T-helper 1 cell treated with Interleukin-12 subunit alpha and Interleukin-12 subunit beta and Interleukin-4 antibody, amounts not matched to agents 30 ng/mL and 1 ng/mL, for 36 hours (primary cell): Measurements from ENCODE around the gene TIPRL. TPM values are rescaled to one million over a fixed set of nuclear protein-coding genes. Genes with fewer than 3 reads are reported as not detected.
"Not testable (repeated sequence)": the region's sequence is repeated elsewhere in the genome, so short reads cannot be mapped to it uniquely, and the experiment has no call there.

Experiments used
- intact Hi-C: fragments of 100-400 bp; cut with micrococcal nuclease; formaldehyde crosslinking; loops from one replicate; pipeline ENCODE4 v1.15.1; 2024
- total RNA-seq: library from RNA; stranded (reverse); gene quantifications from 2 replicates; pipeline ENCODE4 v1.2.3, GENCODE V29; 2022

The TIPRL gene
- total RNA-seq, 1 donor from 2014 or later: 46.1 TPM

DNA sequence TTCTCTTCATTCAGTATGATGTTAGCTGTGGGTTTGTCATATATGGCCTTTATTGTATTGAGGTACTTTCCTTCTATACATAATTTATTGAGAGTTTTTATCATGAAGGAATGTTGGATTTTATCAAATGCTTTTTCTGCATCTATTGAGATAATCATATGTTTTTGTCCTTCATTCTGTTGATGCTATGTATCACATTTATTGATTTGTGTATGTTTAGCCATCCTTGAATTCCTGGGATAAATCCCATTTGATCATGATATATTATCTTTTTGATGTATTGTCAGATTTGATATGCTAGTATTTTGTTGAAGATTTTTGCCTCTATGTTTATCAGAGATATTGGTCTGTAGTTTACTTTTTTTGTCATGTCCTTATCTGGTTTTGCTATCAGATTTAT, 21.1 kb upstream of the TIPRL start:
- intact Hi-C loops: no loop called here

- intact Hi-C loops: no loop called here
Measured at GRCh38 chr1:168159251-168159650, 19.5 kb upstream of the TIPRL start.

- intact Hi-C loops: no loop called here
Measured at GRCh38 chr1:168159979-168160378, 18.8 kb upstream of the TIPRL start.

GRCh38 chr1:168161459-168161858, 17.3 kb upstream of the TIPRL start:
- intact Hi-C loops: no loop called here

- intact Hi-C loops: no loop called here
Measured at GRCh38 chr1:168163670-168164069, 15.1 kb upstream of the TIPRL start.

DNA sequence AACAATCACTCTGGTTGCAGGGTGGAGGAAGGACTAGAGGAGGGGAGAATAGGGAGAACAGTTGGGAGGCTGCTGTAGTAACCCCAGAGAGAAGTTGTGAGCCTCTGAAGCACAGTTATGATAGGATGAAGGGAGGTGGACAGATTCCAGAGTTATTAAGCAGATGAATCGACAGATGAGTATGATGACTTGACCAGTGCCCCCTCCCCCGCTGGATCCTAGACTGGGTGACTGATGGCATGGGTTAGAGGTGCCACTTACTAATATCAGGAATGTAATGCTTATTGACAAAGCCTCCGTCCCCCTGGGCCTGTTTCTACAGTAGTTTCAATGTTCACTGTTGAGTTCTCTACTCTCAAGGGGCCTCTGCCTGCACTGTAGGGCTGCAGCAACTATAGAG, 14.0 kb upstream of the TIPRL start:
- intact Hi-C loops: no loop called here

DNA sequence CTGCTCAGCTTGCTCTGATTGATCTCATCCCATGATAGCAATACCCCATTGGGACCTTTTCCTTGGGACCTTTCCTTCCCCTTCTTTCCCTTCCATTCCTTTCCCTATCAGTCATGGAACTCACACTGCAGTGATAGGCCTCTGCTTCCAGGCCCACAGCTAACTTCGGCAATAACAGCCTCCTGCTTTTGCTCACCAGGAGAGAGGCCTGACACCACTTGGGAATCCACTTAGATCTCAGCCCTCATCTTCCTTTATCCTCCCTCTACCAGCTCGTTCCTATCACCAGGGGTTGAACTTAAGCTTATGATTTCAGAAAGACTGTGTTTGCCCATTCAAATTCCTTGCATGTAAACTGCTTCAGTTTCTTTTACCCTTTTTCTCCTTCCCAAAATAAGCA, 11.0 kb upstream of the TIPRL start:
- intact Hi-C loops: no loop called here

- intact Hi-C loops: no loop called here
Measured at GRCh38 chr1:168170564-168171508, 7.9 kb upstream of the TIPRL start.

GRCh38 chr1:168172250-168172915, 6.4 kb upstream of the TIPRL start:
- intact Hi-C loops: no loop called here

- intact Hi-C loops: loop anchor here (1.0 to 5.0 kb wide), 19 partner anchors 33 to 1894 kb away; partner anchors contain the start of genes ATP1B1, DCAF6, KIFAP3 and METTL18
Measured at GRCh38 chr1:168178227-168178637, 530 bp upstream of the TIPRL start.

DNA sequence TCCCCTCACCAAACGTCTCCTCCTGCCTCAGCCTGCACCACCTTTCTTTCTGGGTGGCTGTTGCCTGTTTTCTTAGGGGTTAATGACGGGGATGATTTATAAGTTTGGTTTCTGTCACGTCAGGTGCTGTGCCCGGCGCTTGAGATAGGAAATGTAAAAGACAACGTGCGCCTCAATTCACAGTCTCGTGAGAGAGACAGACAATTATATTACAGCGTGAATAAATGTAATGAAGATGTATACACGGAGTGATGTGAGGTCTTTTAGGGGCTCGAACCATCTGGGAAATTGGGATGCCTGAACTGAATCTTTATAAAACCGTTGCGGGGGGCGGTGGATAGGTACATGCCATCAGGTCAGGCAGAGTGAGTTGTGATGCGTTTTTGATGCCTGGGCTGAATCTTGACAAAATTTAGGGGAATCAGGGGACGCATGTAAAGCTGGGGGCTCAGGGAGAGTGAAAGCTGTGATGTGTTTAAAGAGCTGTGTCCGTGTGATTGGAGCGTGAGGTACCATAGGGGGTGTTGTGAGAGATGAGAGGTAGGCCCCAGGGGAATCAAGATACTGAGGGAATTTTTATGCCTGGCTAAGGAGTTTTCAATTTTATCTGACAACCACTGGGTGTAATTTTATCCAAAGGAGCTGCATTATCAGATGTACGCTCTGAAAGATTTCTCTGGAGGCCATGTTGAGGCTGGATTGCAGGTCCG, 831 bp downstream of the TIPRL start:
- intact Hi-C loops: loop anchor here (1.0 to 5.0 kb wide), 9 partner anchors 35 to 1893 kb away; partner anchors contain the start of genes KIFAP3 and POGK

- intact Hi-C loops: no loop called here
Measured at GRCh38 chr1:168180148-168180524, 1.4 kb downstream of the TIPRL start.

DNA sequence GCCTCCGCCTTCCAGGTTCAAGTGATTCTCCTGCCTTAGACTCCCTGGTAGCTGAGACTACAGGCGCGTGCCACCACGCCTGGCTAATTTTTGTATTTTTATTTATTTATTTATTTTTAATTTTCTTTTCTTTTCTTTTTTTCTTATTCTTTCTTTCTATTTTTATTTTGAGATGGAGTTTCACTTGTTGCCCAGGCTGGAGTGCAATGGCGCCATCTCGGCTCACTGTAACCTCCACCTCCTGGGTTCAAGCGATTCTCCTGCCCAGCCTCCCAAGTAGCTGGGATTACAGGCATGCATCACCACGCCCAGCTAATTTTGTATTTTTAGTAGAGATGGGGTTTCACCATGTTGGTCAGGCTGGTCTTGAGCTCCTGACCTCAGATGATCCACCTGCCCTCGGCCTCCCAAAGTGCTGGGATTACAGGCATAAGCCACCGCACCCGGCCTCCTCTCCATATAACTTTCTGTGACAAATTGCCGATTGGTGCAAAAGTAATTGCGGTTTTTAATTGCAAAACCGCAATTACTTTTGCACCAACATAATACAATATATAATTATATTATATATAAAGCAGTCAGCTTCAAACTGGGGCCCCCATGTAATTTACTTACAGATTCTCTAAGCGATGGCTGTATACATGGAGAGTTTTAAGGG, 2.4 kb downstream of the TIPRL start:
- intact Hi-C loops: not testable (repeated sequence)

DNA sequence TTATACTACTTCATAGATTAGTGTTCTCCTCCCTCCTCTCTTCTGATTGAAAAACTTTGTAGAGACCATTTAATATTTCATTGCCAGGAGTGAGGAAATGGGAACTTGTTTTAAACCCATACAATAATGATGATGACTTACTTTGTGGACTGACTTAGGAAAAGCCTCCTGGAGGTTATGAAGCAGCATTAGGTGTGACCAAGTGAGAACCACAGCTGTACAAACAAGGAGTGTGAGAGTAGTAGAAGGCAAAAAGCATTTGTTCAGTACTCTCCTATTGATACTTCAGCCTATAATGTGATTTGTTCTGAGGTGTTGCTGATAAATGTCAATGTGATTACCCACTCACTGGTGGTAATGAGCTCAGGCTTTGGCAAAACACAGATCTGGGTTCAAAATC, 8.4 kb downstream of the TIPRL start:
- intact Hi-C loops: no loop called here

- intact Hi-C loops: no loop called here
Measured at GRCh38 chr1:168190403-168190802, 11.6 kb downstream of the TIPRL start.

GRCh38 chr1:168195199-168196135, 16.7 kb downstream of the TIPRL start:
- intact Hi-C loops: no loop called here

DNA sequence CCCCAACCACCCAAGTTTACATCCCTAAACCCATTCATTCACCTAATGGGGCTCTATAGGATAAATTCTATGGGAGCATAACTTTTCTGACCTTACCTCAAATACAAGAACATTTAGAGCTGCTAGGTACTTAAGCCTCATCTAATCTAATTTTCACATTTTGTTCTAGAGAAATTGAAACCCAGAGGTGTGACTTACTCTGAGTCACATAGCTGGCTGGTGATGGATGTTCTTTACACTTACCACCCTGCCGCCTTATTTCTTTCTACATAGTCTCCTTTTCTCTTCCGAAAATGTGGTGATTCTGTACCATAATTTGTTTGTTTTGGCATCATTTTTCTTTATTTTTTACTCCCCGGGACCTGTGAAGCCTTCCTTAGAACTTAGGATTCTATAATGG, 20.3 kb downstream of the TIPRL start:
- intact Hi-C loops: no loop called here

DNA sequence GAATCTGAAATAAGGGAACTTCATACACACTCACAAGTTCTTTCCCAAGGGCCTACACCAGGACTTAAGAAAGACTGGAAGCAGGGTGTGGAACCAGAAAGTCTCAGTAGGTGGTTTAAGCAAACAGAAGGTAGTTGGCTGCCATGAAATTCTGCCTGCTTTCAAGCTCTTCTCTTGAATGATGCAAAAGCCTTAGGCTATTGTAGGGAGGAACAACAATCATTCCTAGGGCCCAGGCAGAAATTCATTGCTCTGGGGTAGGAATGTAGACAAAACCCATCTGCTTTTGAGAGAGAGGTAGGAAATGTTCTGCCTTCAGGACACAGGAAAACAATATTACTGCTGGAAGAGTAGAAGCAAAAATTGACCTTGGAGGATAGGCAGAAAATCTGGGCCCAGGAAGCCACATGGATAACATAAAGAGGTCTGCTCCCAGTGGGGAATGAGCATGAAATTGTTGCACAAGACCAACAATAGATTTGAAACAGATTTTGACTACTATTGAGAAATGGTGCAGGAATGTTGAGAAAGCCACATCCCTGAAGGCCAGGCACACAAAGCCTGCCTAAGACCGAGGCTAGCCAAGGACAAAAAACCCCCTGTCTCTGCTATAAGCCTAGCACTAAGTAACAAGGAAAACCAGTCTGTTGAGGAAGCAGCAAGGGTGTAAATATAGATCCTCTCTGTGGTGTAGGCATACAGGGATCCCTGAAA, 24.3 kb downstream of the TIPRL start:
- intact Hi-C loops: no loop called here

DNA sequence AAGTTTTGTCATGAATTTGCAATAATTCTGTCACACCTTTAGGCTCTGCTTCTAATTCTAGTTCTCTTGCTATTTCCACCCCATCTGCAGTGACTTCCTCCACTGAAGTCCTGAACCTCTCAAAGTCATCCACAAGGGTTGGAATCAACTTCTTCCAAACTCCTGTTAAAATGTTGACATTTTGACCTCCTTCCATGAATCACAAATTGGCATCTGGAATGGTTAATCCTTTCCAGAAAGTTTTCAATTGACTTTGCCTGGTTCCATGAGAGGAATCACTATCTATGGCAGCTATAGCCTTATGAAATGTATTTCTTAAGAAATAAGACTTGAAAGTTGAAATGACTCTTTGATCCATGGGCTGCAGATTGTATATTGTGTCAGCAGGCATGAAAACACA, 27.3 kb downstream of the TIPRL start:
- intact Hi-C loops: no loop called here

GRCh38 chr1:168207673-168208072, 28.9 kb downstream of the TIPRL start:
- intact Hi-C loops: not testable (repeated sequence)
